ENCODE data around the gene ZBTB5. TPM values are rescaled to one million over a fixed set of nuclear protein-coding genes. Genes with fewer than 3 reads are reported as not detected.
A peak's percentile ranks its signal among the peaks of the same experiment; 100 is the strongest.

The ZBTB5 gene
- total and polyA plus RNA-seq, 4 donors, result 2.4 to 9.4 (median 6.5) TPM

- no peak overlapping the region for H3K4me3 ChIP-seq (ENCODE audit: low read depth in 1 of 3, low read length in 3 of 3)
- no peaks in the 10 kb centered on the region for H3K9me3 ChIP-seq (ENCODE audit: control insufficient read depth in 4 of 4, low read length in 3 of 4)
- peaks cover 6 to 12% (median 9%) of the 10 kb centered on the region in 4 donors for H3K36me3 ChIP-seq (ENCODE audit: control insufficient read depth in 4 of 4, insufficient read depth in 3 of 4, low read depth in 1 of 4, low read length in 3 of 4)
- no peaks in the 10 kb centered on the region for H3K27me3 ChIP-seq (ENCODE audit: control insufficient read depth in 4 of 4, insufficient read depth in 4 of 4, low read length in 3 of 4)
- no peak for DNase-seq (ENCODE audit: low spot score)
- WGBS, result 96% methylated on average over 11 of the region's 11 CpGs
- peaks cover 16 to 35% (median 25%) of the 10 kb centered on the region in 4 donors for H3K4me1 ChIP-seq (ENCODE audit: control insufficient read depth in 4 of 4, insufficient read depth in 4 of 4, low read length in 3 of 4)
- no peak overlapping the region for H3K9ac ChIP-seq (ENCODE audit: low read depth in 1 of 2, low read length in 2 of 2)
- H3K27ac ChIP-seq (ENCODE audit: low read depth in 1 of 2, low read length in 2 of 2), result peak overlapping the region; percentile 85 to 87
- TF ChIP-seq RAD21 (IDR thresholded peaks at IDR 0.05) (no peak), ZBTB33 (IDR thresholded peaks at IDR 0.05) (no peak), GABPA (IDR thresholded peaks at IDR 0.05 in 1 of 2, conservative IDR thresholded peaks at IDR 0.05 in 1 of 2) (no peak), JUND (IDR thresholded peaks at IDR 0.05) (no peak), HNF4A (conservative IDR thresholded peaks at IDR 0.05) (no peak), YY1 (IDR thresholded peaks at IDR 0.05) (no peak), FOXA2 (IDR thresholded peaks at IDR 0.05) (no peak), TAF1 (conservative IDR thresholded peaks at IDR 0.05) (no peak), SP1 (IDR thresholded peaks at IDR 0.05) (no peak), RXRA (IDR thresholded peaks at IDR 0.05) (no peak), NR2F2 (IDR thresholded peaks at IDR 0.05) (no peak), HNF4G (IDR thresholded peaks at IDR 0.05) (no peak)
- TF ChIP-seq, protein P1, sequence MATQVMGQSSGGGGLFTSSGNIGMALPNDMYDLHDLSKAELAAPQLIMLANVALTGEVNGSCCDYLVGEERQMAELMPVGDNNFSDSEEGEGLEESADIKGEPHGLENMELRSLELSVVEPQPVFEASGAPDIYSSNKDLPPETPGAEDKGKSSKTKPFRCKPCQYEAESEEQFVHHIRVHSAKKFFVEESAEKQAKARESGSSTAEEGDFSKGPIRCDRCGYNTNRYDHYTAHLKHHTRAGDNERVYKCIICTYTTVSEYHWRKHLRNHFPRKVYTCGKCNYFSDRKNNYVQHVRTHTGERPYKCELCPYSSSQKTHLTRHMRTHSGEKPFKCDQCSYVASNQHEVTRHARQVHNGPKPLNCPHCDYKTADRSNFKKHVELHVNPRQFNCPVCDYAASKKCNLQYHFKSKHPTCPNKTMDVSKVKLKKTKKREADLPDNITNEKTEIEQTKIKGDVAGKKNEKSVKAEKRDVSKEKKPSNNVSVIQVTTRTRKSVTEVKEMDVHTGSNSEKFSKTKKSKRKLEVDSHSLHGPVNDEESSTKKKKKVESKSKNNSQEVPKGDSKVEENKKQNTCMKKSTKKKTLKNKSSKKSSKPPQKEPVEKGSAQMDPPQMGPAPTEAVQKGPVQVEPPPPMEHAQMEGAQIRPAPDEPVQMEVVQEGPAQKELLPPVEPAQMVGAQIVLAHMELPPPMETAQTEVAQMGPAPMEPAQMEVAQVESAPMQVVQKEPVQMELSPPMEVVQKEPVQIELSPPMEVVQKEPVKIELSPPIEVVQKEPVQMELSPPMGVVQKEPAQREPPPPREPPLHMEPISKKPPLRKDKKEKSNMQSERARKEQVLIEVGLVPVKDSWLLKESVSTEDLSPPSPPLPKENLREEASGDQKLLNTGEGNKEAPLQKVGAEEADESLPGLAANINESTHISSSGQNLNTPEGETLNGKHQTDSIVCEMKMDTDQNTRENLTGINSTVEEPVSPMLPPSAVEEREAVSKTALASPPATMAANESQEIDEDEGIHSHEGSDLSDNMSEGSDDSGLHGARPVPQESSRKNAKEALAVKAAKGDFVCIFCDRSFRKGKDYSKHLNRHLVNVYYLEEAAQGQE (IDR thresholded peaks at IDR 0.05), result no peak
- TF ChIP-seq, protein P2, sequence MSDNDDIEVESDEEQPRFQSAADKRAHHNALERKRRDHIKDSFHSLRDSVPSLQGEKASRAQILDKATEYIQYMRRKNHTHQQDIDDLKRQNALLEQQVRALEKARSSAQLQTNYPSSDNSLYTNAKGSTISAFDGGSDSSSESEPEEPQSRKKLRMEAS (IDR thresholded peaks at IDR 0.05), result no peak
- TF ChIP-seq, protein P3, sequence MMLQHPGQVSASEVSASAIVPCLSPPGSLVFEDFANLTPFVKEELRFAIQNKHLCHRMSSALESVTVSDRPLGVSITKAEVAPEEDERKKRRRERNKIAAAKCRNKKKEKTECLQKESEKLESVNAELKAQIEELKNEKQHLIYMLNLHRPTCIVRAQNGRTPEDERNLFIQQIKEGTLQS (IDR thresholded peaks at IDR 0.05), result no peak
These were observed 42.4 kb upstream of the ZBTB5 start for GRCh38 chr9:37507566-37508134.

GRCh38 chr9:37504605-37505004, 39.4 kb upstream of the ZBTB5 start:
- WGBS, result 93% methylated on average over 5 of the region's 5 CpGs
- H3K36me3 ChIP-seq (ENCODE audit: control insufficient read depth in 4 of 4, insufficient read depth in 3 of 4, low read depth in 1 of 4, low read length in 3 of 4), result peaks cover 6 to 32% (median 23%) of the 10 kb centered on the region in 4 donors
- DNase-seq (ENCODE audit: low spot score), result no peak
- TF ChIP-seq ZBTB33 (IDR thresholded peaks at IDR 0.05), result no peak
- TF ChIP-seq GABPA (IDR thresholded peaks at IDR 0.05 in 1 of 2, conservative IDR thresholded peaks at IDR 0.05 in 1 of 2), result no peak
- TF ChIP-seq, protein P1 (IDR thresholded peaks at IDR 0.05), result no peak
- TF ChIP-seq FOXA2 (IDR thresholded peaks at IDR 0.05), result no peak
- TF ChIP-seq TAF1 (conservative IDR thresholded peaks at IDR 0.05), result no peak
- TF ChIP-seq CTCF (IDR thresholded peaks at IDR 0.05; ENCODE audit: low read depth, low read length, missing input control), result no peak
- no peak for TF ChIP-seq JUND (IDR thresholded peaks at IDR 0.05)
- TF ChIP-seq YY1 (IDR thresholded peaks at IDR 0.05), result no peak
- no peak for TF ChIP-seq RXRA (IDR thresholded peaks at IDR 0.05)
- TF ChIP-seq, protein P2 (IDR thresholded peaks at IDR 0.05), result no peak
- no peak for TF ChIP-seq NR2F2 (IDR thresholded peaks at IDR 0.05)

More at GRCh38 chr9:37504605-37505004, 39.4 kb upstream of the ZBTB5 start:
- Histone ChIP-seq H3K4me1 (ENCODE audit: control insufficient read depth in 4 of 4, insufficient read depth in 4 of 4, low read length in 3 of 4) (peaks cover 18 to 50% (median 38%) of the 10 kb centered on the region in 4 donors), H3K27me3 (ENCODE audit: control insufficient read depth in 4 of 4, insufficient read depth in 4 of 4, low read length in 3 of 4) (no peaks in the 10 kb centered on the region), H3K27ac (ENCODE audit: low read depth in 1 of 2, low read length in 2 of 2) (no peak overlapping the region), H3K9me3 (ENCODE audit: control insufficient read depth in 4 of 4, low read length in 3 of 4) (no peaks in the 10 kb centered on the region), H3K4me3 (ENCODE audit: low read depth in 1 of 3, low read length in 3 of 3) (no peak overlapping the region), H3K9ac (ENCODE audit: low read depth in 1 of 2, low read length in 2 of 2) (no peak overlapping the region)

All from liver (tissue), 9 donors.